ENCODE data around the gene SBF1.

- TF ChIP-seq EP300 (IDR thresholded peaks at IDR 0.05; ENCODE audit: low read depth) (no peak), CTCF (IDR thresholded peaks at IDR 0.05) (no peak), POLR2AphosphoS5 (IDR thresholded peaks at IDR 0.05) (no peak)
These were observed 50.9 kb downstream of the SBF1 start for GRCh38 chr22:50423956-50424355.

All from transverse colon (tissue), 4 donors.